ENCODE data around the gene PCDH9. TPM values are rescaled to one million over a fixed set of nuclear protein-coding genes. Genes with fewer than 3 reads are reported as not detected.
A peak's percentile ranks its signal among the peaks of the same experiment; 100 is the strongest.

PCDH9 gene
- total RNA-seq, 4 donors from 2014 or later: 0.57 to 1.7 (median 0.97) TPM

GRCh38 chr13:66840621-66841020 is 389.5 kb downstream of the PCDH9 start:
- H3K4me1 ChIP-seq: no peaks in the 10 kb centered on the region
- H3K27ac ChIP-seq: no peak overlapping the region
- H3K4me3 ChIP-seq: no peak overlapping the region
- DNase-seq: no peak
- no peaks in the 10 kb centered on the region for H3K9me3 ChIP-seq
- H3K36me3 ChIP-seq: no peaks in the 10 kb centered on the region
- TF ChIP-seq POLR2A (IDR thresholded peaks at IDR 0.05) (no peak), CTCF (IDR thresholded peaks at IDR 0.05) (no peak)
- H3K27me3 ChIP-seq: no peaks in the 10 kb centered on the region

DNA sequence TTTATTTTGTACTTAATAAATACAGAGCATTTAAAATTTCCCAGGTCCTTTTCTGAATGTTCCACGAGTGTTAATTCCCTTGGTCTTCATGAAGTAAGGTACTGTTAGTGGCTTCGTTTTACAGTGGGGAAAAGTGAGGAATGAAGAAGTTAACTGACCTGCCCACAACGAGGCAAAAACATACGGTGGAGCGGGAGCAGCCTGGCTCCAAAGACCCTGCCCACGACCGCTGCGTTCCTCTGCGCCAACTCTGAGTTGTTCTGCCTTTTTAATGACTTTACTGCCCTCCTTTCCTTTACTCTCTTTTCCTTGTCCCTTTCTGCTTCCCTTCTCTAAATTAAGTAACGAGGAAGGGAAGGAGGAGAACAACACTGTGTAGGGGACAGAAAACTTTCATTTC is 392.9 kb downstream of the PCDH9 start:
- TF ChIP-seq CTCF (IDR thresholded peaks at IDR 0.05): no peak
- TF ChIP-seq POLR2A (IDR thresholded peaks at IDR 0.05): no peak
- H3K36me3 ChIP-seq: no peaks in the 10 kb centered on the region
- no peaks in the 10 kb centered on the region for H3K4me1 ChIP-seq
- no peak for DNase-seq
- H3K4me3 ChIP-seq: no peak overlapping the region
- H3K27me3 ChIP-seq: no peaks in the 10 kb centered on the region
- no peak overlapping the region for H3K27ac ChIP-seq
- H3K9me3 ChIP-seq: no peaks in the 10 kb centered on the region

- Histone ChIP-seq H3K4me1 (no peaks in the 10 kb centered on the region), H3K27ac (no peak overlapping the region), H3K36me3 (no peaks in the 10 kb centered on the region), H3K4me3 (no peak overlapping the region), H3K9me3 (no peaks in the 10 kb centered on the region), H3K27me3 (no peaks in the 10 kb centered on the region)
- peak in 2 of 3 donors; percentile 41 to 48 for DNase-seq
- TF ChIP-seq CTCF (IDR thresholded peaks at IDR 0.05) (no peak), POLR2A (IDR thresholded peaks at IDR 0.05) (no peak)
These were observed 395.0 kb downstream of the PCDH9 start for GRCh38 chr13:66835040-66835628.

DNA sequence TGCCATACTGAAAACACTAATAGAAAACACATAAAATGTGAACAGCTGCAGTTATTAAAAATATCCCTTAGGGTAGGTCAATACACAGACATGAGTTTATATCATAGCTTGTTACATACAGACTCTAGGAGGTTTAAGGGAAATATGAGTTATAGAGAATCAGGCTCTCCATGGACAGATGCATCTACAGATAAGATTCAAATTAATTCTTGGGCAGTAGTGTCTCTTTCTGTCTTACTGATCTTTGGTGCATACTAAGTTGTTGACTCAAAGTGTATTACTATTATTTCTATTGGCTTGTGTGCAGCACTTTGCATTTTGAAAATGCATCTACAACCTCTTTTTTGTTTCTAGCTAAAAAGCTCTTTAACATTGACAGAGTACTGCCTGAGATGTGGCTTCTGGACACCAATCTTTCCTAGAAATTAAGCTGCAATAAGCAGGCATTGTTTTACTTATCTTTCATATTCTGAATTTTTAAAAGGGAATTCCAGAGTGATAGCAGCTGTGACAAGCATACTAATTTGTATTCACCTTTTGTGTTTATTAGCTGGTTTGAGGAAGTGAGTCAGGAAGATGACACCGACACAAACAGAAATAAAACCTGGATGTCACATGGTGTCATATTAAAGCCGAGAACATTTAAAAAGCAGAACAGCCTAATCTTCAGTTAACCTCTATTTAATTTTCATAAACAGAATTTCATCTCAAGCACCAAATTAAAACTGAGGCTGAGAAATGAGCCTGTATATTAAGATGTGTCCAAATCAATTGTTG is 399.0 kb downstream of the PCDH9 start:
- no peaks in the 10 kb centered on the region for H3K27me3 ChIP-seq
- H3K4me1 ChIP-seq: no peaks in the 10 kb centered on the region
- H3K27ac ChIP-seq: no peak overlapping the region
- H3K4me3 ChIP-seq: no peak overlapping the region
- H3K9me3 ChIP-seq: no peaks in the 10 kb centered on the region
- no peak for DNase-seq
- no peaks in the 10 kb centered on the region for H3K36me3 ChIP-seq
- TF ChIP-seq CTCF (IDR thresholded peaks at IDR 0.05): no peak
- TF ChIP-seq POLR2A (IDR thresholded peaks at IDR 0.05): no peak

- H3K4me3 ChIP-seq: no peak overlapping the region
- no peak for TF ChIP-seq CTCF (IDR thresholded peaks at IDR 0.05)
These were observed 400.3 kb downstream of the PCDH9 start for GRCh38 chr13:66829803-66830202.

More at GRCh38 chr13:66829803-66830202, 400.3 kb downstream of the PCDH9 start:
- no peak for DNase-seq
- no peaks in the 10 kb centered on the region for H3K36me3 ChIP-seq
- no peak overlapping the region for H3K27ac ChIP-seq
- no peaks in the 10 kb centered on the region for H3K4me1 ChIP-seq
- H3K27me3 ChIP-seq: no peaks in the 10 kb centered on the region
- no peaks in the 10 kb centered on the region for H3K9me3 ChIP-seq

Measured in Peyer's patch (tissue), 4 donors.